IMR-90 (cell line): Measurements from ENCODE around the gene MYBPC3. TPM values are rescaled to one million over a fixed set of nuclear protein-coding genes. Genes with fewer than 3 reads are reported as not detected.

ENCODE experiments used
- ATAC-seq: fragments of 200-7000 bp; cut with Tn5 transposase; 2 replicates; pipeline ENCODE4 v1.9.1; 2020; ENCODE audit warnings: low read depth, mild to moderate bottlenecking, moderate library complexity
- BruUV-seq: library from RNA; stranded (reverse); fragments of 400-500 nt; replicated peaks from 2 replicates; lab custom pipeline; 2021; lab: Mats Ljungman, UMichigan
- CTCF ChIA-PET: fragments of 300-600 bp; formaldehyde crosslinking; extraction: SDS; loops from one replicate; lab custom pipeline; 2021; ENCODE audit warnings: antibody characterized with exemption; lab: Yijun Ruan, JAX
- POLR2A ChIA-PET: fragments of 300-600 bp; sonication (Branson Sonifier 250); formaldehyde crosslinking; loops from one replicate; lab custom pipeline; 2022; ENCODE audit warnings: antibody characterized with exemption; ENCODE audit not compliant: unreplicated experiment; lab: Charles Lee
- DNase-seq: peaks from one replicate; pipeline ENCODE4 v3.0.0; 2013
- H2AFZ ChIP-seq: replicated peaks from 2 replicates; pipeline ENCODE3; 2013; ENCODE audit warnings: low read length, mild to moderate bottlenecking; ENCODE audit not compliant: poor library complexity
- H2AK5ac ChIP-seq: 2 replicates; pipeline ENCODE4 v1.6.1; 2013; ENCODE audit warnings: low read depth, low read length, inconsistent platforms
- H2AK9ac ChIP-seq: replicated peaks from 2 replicates; pipeline ENCODE3; 2013; ENCODE audit warnings: mild to moderate bottlenecking, low read depth, low read length, moderate library complexity; ENCODE audit not compliant: poor library complexity
- H2BK120ac ChIP-seq: 2 replicates; pipeline ENCODE4 v1.6.1; 2013; ENCODE audit warnings: low read depth, low read length, inconsistent platforms
- H2BK15ac ChIP-seq: 3 replicates; pipeline ENCODE4 v1.6.1; 2013; ENCODE audit warnings: low read depth, low read length, inconsistent platforms
- H2BK20ac ChIP-seq: 2 replicates; pipeline ENCODE4 v1.6.1; 2013; ENCODE audit warnings: low read depth, mild to moderate bottlenecking, inconsistent platforms, low read length, moderate library complexity
- H2BK5ac ChIP-seq: 2 replicates; pipeline ENCODE4 v1.6.1; 2013; ENCODE audit warnings: mild to moderate bottlenecking, low read depth, low read length, inconsistent platforms; ENCODE audit not compliant: poor library complexity, severe bottlenecking
- H3K14ac ChIP-seq: replicated peaks from 2 replicates; pipeline ENCODE4 v1.6.1; 2013; ENCODE audit warnings: low read depth, low read length, inconsistent platforms
- H3K18ac ChIP-seq: 2 replicates; pipeline ENCODE4 v1.6.1; 2013; ENCODE audit warnings: low read depth, low read length, control low read depth
- H3K23ac ChIP-seq: 2 replicates; pipeline ENCODE4 v1.6.1; 2013; ENCODE audit warnings: low read depth, low read length, inconsistent platforms
- H3K27ac ChIP-seq: 2 replicates; pipeline ENCODE4 v1.5.1; 2013; ENCODE audit warnings: mild to moderate bottlenecking, control low read depth, low read length; ENCODE audit not compliant: insufficient read depth
- H3K27me3 ChIP-seq: 2 replicates; pipeline ENCODE4 v1.6.1; 2013; ENCODE audit warnings: low read length; ENCODE audit not compliant: control insufficient read depth, insufficient read depth
- H3K36me3 ChIP-seq: 2 replicates; pipeline ENCODE4 v1.6.1; 2013; ENCODE audit warnings: low read length, mixed read lengths; ENCODE audit not compliant: control insufficient read depth, insufficient read depth
- H3K4ac ChIP-seq: 2 replicates; pipeline ENCODE4 v1.6.1; 2013; ENCODE audit warnings: low read depth, low read length, inconsistent platforms
- H3K4me1 ChIP-seq: 2 replicates; pipeline ENCODE4 v1.6.1; 2013; ENCODE audit warnings: low read length, mixed read lengths; ENCODE audit not compliant: control insufficient read depth, insufficient read depth
- H3K4me2 ChIP-seq: 2 replicates; pipeline ENCODE4 v1.6.1; 2013; ENCODE audit warnings: low read depth, mild to moderate bottlenecking, control low read depth, low read length, moderate library complexity
- H3K4me3 ChIP-seq: 2 replicates; pipeline ENCODE4 v1.5.1; 2013; ENCODE audit warnings: low read depth, mild to moderate bottlenecking, control low read depth, low read length, moderate library complexity; ENCODE audit not compliant: insufficient read depth
- H3K56ac ChIP-seq: 2 replicates; pipeline ENCODE4 v1.6.1; 2013; ENCODE audit warnings: low read length, inconsistent platforms; ENCODE audit not compliant: insufficient read depth; ENCODE audit errors: extremely low read depth
- H3K79me1 ChIP-seq, 2 experiments: 2 replicates each; pipeline ENCODE4 v1.6.1; 2013; ENCODE audit warnings: low read length in 2 of 2, inconsistent platforms in 1 of 2, low read depth in 1 of 2
- H3K9ac ChIP-seq: 2 replicates; pipeline ENCODE4 v1.6.1; 2013; ENCODE audit warnings: low read depth, low read length, control low read depth
- H3K9me1 ChIP-seq: 2 replicates; pipeline ENCODE4 v1.6.1; 2013; ENCODE audit warnings: low read length, inconsistent platforms; ENCODE audit not compliant: insufficient read depth
- H3K9me3 ChIP-seq: 2 replicates; pipeline ENCODE4 v1.6.1; 2013; ENCODE audit warnings: low read length; ENCODE audit not compliant: control insufficient read depth, insufficient read depth
- H4K20me1 ChIP-seq: 2 replicates; pipeline ENCODE4 v1.6.1; 2013; ENCODE audit warnings: low read length, inconsistent platforms; ENCODE audit not compliant: insufficient read depth
- H4K5ac ChIP-seq: 2 replicates; pipeline ENCODE4 v1.6.1; 2013; ENCODE audit warnings: mild to moderate bottlenecking, low read depth, low read length, control low read depth
- H4K8ac ChIP-seq, 2 experiments: 2 replicates each; pipeline ENCODE4 v1.6.1; 2013; ENCODE audit warnings: low read depth in 2 of 2, low read length in 2 of 2, control low read depth in 1 of 2, inconsistent platforms in 1 of 2
- H4K91ac ChIP-seq: 2 replicates; pipeline ENCODE4 v1.6.1; 2013; ENCODE audit warnings: low read depth, low read length, inconsistent platforms; ENCODE audit not compliant: insufficient read depth
- CEBPB ChIP-seq: IDR thresholded peaks from 2 replicates; pipeline ENCODE4 v1.6.1; 2012; ENCODE audit warnings: low read depth, low read length, improper control_type of control experiment
- CTCF ChIP-seq: conservative IDR thresholded peaks from 2 replicates; pipeline ENCODE4 v1.5.1; 2012; ENCODE audit warnings: mild to moderate bottlenecking, low read depth, low read length, improper control_type of control experiment
- ELK1 ChIP-seq: fragments of 150-350 bp; IDR thresholded peaks from 2 replicates; pipeline ENCODE4 v1.6.1; 2016; ENCODE audit warnings: low read depth, mild to moderate bottlenecking, low read length, moderate library complexity, borderline replicate concordance
- NFE2L2 ChIP-seq: fragments of 150-350 bp; IDR thresholded peaks from 2 replicates; pipeline ENCODE4 v1.6.1; 2016; ENCODE audit warnings: low read depth, mild to moderate bottlenecking, low read length
- WGBS, 2 experiments: methylation state at CpG; one replicate each; pipeline versions ENCODE4 v1.1.5 to v1.1.7; 2013; ENCODE audit warnings: missing lambda C conversion rate in 2 of 2; ENCODE audit not compliant: insufficient read length in 1 of 2; ENCODE audit errors: extremely low coverage in 2 of 2; 5-methylcytosine and 5-hydroxymethylcytosine counted together
- dilution Hi-C: fragments of 300-500 bp; cut with HindIII; formaldehyde crosslinking; loops from one replicate; pipeline ENCODE4 v1.14.3; 2018; ENCODE audit warnings: low sequenced_read_pairs; ENCODE audit not compliant: unreplicated experiment
- in situ Hi-C: fragments of 300-500 bp; cut with MboI; formaldehyde crosslinking; loops from 3 replicates; pipeline ENCODE4 v1.14.3; 2019; ENCODE audit warnings: low sequenced_read_pairs, inconsistent platforms, mixed read lengths
- intact Hi-C: fragments of 100-400 bp; cut with micrococcal nuclease; formaldehyde crosslinking; loops from 2 replicates; pipeline ENCODE4 v1.10.0; 2022
- polyA plus RNA-seq, 3 experiments: library from polyadenylated mRNA; depleted of rRNA; stranded (reverse); fragments of >200 nt; gene quantifications; 2 replicates each; pipeline ENCODE4 v1.2.3, GENCODE V29; 2012; ENCODE audit warnings: low replicate concordance in 1 of 3
- total RNA-seq: library from RNA; depleted of rRNA; stranded (reverse); fragments of >200 nt; gene quantifications from 2 replicates; pipeline ENCODE4 v1.2.3, GENCODE V29; 2012

MYBPC3 gene
- total and polyA plus RNA-seq, 2 of the 4 experiments (the other 2 are of a cell fraction) = not detected

- Histone ChIP-seq H4K20me1 (no peaks in the 10 kb centered on the region), H3K4me1 (0 out of 2 replicates have a peak, but pooled peaks cover 2% of the 10 kb centered on the region), H2BK5ac (no peak overlapping the region), H3K9me1 (0 out of 2 replicates have a peak, but pooled peaks cover 3% of the 10 kb centered on the region), H4K8ac (no peak overlapping the region), H3K36me3 (peaks cover 48% of the 10 kb centered on the region), H3K9ac (no peak overlapping the region), H3K56ac (no peak overlapping the region), H4K5ac (no peak overlapping the region), H2BK15ac (no peak overlapping the region), H2AFZ (no peak overlapping the region), H2AK9ac (no peak overlapping the region), H3K4me3 (no peak overlapping the region), H2BK20ac (no peak overlapping the region), H3K18ac (no peak overlapping the region), H2AK5ac (no peak overlapping the region), H3K4ac (no peak overlapping the region), H3K27ac (no peak overlapping the region), H3K4me2 (no peak overlapping the region), H3K14ac (no peak overlapping the region), H3K9me3 (no peaks in the 10 kb centered on the region), H4K91ac (no peak overlapping the region), H3K23ac (no peak overlapping the region), H3K79me1 (no peaks in the 10 kb centered on the region), H2BK120ac (no peak overlapping the region), H3K27me3 (no peaks in the 10 kb centered on the region)
- no peak for TF ChIP-seq NFE2L2
- no peak for TF ChIP-seq ELK1
- no peak for TF ChIP-seq CTCF
- no peak for TF ChIP-seq CEBPB
- DNase-seq (no peak), ATAC-seq (no peak)
- ChIA-PET POLR2A (no interaction called here), CTCF (interaction anchor here (0.5 kb wide), 1 partner anchor 91 kb away, joined by 5 read pairs; no protein-coding TSS in a partner anchor)
- in situ Hi-C loops = no loop called here
- dilution Hi-C loops = no loop called here
- no TSS peak for BruUV-seq
- intact Hi-C loops = no loop called here
- WGBS, 2 experiments = no CpG with 5 or more reads among the region's 5 CpGs
Measured at GRCh38 chr11:47327949-47328348, 24.6 kb downstream of the MYBPC3 start.
